NOMO-1 (cell line): ENCODE results near the gene SLCO2B1.

ENCODE experiments used
- DNase-seq, 2 experiments: peaks; one replicate each; lab custom pipeline; 2025; ENCODE audit not compliant: unreplicated experiment in 2 of 2; lab: John Stamatoyannopoulos, UW

The SLCO2B1 gene

GRCh38 chr11:75244052-75244814 is 93.3 kb downstream of the SLCO2B1 start:
- DNase-seq: no peak

- no peak for DNase-seq
These were observed 94.6 kb downstream of the SLCO2B1 start for GRCh38 chr11:75245356-75246005.

- DNase-seq: no peak
These were observed 95.2 kb downstream of the SLCO2B1 start for GRCh38 chr11:75246006-75246670.

GRCh38 chr11:75246671-75247350 is 95.9 kb downstream of the SLCO2B1 start:
- DNase-seq: no peak

- no peak for DNase-seq
These were observed 98.0 kb downstream of the SLCO2B1 start for GRCh38 chr11:75248924-75249256.

- no peak for DNase-seq
These were observed 98.8 kb downstream of the SLCO2B1 start for GRCh38 chr11:75249704-75250103.

- DNase-seq: no peak
These were observed 103.4 kb downstream of the SLCO2B1 start for GRCh38 chr11:75254326-75254725.
